HG02623 (cell line): ENCODE measurements around the gene RFWD3.

Experiments used
- ATAC-seq: cut with Tn5 transposase; IDR thresholded peaks from one replicate; pipeline ENCODE4 v1.9.1; 2021; ENCODE audit warnings: moderate library complexity; ENCODE audit not compliant: unreplicated experiment

Gene RFWD3

GRCh38 chr16:74583926-74584666 lies 82.6 kb downstream of the RFWD3 start:
- no peak for ATAC-seq

GRCh38 chr16:74582970-74583369 lies 83.7 kb downstream of the RFWD3 start:
- no peak for ATAC-seq

DNA sequence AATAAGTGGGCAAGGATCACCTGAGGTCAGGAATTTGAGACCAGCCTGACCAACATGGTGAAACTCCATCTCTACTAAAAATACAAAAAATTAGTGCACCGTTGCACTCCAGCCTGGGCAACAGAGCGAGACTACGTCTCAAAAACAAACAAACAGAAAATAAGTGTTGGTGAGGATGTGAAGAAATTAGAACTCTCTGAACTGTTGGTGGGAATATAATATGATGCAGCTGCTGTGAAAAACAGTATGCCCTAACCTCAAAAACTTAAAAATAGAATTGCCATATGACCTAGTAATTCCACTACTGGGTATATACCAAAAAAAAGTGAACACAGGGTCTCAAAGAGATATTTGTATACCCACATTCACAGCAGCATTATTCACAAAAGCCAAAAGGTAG lies 85.8 kb downstream of the RFWD3 start:
- no peak for ATAC-seq

- ATAC-seq: no peak
These were observed 87.8 kb downstream of the RFWD3 start for GRCh38 chr16:74578838-74579237.

DNA sequence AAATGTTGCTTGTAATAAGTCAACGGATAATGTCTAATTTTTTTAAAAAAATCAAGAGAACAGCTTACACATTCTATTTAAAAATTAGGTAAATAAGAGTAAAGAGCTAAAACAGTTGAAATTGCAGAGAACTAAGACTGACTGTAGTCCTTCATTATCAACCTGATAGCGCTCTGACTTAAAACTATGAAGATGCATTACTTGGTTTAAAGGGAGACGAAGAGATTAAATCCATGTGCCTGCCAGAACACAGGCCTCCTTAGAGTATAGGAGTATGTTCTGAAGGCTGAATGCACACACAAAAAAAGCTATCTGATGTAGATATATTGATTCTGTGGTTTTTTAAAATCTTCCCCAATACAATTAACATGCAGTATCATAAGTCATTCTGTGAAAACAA lies 88.2 kb downstream of the RFWD3 start:
- ATAC-seq: no peak

DNA sequence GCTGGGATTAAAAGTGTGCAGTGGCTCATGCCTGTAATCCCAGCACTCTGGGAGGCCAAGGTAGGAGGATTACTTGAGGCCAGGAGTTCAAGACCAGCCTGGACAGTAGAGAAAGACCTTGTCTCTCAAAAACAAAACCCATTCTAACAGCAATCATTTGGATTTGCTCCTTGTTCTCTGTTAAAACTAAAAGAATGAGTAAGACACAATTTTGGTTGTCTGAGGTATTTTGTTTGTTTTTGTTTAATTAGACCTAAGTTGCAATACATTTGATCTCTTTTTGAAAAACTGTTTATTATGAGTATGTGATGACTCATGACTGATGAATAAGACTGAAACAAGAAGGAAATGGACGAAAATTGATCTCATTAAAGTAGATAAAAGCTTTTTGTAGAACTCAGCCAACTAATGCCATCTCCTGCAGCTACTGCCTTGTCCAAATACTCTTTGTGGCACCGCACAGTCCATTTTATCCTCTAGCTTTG lies 88.8 kb downstream of the RFWD3 start:
- no peak for ATAC-seq

DNA sequence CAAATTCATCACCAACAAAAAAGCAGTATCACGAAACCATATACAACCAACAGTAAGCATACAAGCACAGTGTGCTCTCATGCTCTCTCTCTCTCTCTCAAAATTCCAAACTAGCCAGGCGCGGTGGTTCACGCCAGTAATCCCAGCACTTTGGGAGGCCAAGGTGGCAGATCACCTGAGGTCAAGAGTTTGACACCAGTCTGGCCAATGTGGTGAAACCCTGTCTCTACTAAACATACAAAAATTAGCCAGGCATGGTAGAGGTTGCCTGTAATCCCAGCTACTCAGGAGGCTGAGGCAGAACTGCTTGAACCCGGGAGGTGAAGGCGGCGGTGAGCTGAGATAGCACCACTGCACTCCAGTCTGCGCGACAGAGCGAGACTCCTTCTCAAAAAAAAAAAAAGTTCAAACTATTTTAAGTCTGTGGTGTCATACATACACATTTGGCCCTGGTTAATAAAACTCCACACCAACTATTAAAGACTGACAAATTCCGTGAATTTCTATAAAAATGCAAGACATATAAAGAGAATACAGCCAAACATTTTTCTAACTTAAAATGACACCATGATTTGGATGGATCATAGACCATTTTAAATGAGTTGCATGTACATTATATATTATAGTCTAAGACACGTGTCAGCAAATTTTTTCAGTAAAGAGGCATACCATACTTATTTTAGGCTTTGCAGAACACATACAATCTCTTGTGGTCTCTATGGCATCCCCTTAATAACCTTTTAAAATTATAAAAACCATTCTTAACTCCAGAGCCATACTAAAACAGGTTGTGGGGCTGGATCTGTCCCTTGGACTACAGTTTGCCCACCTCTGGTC lies 90.7 kb downstream of the RFWD3 start:
- no peak for ATAC-seq

DNA sequence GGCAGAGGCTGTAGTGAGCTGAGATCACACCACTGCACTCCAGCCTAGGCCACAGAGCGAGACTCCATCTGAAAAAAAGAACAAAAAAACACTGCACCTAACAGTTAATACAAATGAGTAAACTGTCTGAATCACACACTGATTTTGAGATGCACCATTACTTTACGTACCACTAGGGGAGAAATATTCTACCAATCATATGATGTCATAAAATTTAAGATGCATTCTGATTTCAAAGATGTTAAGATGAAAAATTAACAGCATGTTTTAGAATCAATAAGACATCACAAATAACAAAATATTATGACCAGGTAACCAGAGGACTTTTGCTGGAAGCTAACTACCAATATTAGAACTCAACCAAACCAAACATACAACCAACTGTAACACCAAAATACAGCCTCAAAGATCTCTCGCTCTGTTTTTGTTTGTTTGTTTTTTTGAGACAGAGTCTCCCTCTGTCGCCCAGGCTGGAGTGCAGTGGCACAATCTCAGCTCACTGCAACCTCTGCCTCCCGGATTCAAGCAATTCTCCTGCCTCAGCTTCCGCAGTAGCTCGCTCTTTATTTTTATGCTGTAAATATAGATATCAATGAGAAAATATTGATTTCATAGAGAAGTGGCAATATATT lies 91.4 kb downstream of the RFWD3 start:
- ATAC-seq: no peak

DNA sequence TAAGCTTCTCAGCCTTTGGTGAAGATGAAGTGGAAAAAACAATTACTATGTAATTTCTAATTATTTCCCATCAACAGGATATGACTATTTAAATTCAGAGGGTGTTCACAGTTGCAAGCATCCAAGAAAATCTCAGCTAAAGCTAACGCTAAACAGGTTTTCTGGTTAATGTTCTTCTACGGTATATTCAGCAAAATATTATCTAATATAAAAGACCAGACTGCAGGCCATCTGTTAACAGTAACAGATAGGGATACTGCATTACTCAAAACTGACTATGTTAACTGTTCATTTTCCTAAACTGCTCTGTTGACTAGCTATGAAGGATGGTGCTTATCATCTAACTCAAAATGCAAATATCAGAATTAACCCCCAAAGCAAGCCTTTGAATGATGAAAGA lies 92.5 kb downstream of the RFWD3 start:
- no peak for ATAC-seq

- ATAC-seq: no peak
These were observed 93.1 kb downstream of the RFWD3 start for GRCh38 chr16:74573622-74574021.
